ENCODE measurements around the gene BDKRB2.

BDKRB2 gene

GRCh38 chr14:96216627-96217026 lies 12.0 kb downstream of the BDKRB2 start:
- TF ChIP-seq, protein P1, sequence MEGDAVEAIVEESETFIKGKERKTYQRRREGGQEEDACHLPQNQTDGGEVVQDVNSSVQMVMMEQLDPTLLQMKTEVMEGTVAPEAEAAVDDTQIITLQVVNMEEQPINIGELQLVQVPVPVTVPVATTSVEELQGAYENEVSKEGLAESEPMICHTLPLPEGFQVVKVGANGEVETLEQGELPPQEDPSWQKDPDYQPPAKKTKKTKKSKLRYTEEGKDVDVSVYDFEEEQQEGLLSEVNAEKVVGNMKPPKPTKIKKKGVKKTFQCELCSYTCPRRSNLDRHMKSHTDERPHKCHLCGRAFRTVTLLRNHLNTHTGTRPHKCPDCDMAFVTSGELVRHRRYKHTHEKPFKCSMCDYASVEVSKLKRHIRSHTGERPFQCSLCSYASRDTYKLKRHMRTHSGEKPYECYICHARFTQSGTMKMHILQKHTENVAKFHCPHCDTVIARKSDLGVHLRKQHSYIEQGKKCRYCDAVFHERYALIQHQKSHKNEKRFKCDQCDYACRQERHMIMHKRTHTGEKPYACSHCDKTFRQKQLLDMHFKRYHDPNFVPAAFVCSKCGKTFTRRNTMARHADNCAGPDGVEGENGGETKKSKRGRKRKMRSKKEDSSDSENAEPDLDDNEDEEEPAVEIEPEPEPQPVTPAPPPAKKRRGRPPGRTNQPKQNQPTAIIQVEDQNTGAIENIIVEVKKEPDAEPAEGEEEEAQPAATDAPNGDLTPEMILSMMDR (IDR thresholded peaks at IDR 0.05; ENCODE audit: borderline replicate concordance, control extremely low read depth, extremely low read depth, insufficient read depth, missing control alignments) = no peak
- DNase-seq (ENCODE audit: low spot score) = no peak
- in situ Hi-C loops (cut with MboI; ENCODE audit: low sequenced_read_pairs, unreplicated experiment) = no loop called here

- in situ Hi-C loops (cut with MboI; ENCODE audit: low sequenced_read_pairs, unreplicated experiment) = no loop called here
- TF ChIP-seq, protein P1 (IDR thresholded peaks at IDR 0.05; ENCODE audit: borderline replicate concordance, control extremely low read depth, extremely low read depth, insufficient read depth, missing control alignments) = no peak
- DNase-seq (ENCODE audit: low spot score) = no peak
Measured at GRCh38 chr14:96217376-96217913, 12.8 kb downstream of the BDKRB2 start.

- in situ Hi-C loops (cut with MboI; ENCODE audit: low sequenced_read_pairs, unreplicated experiment) = no loop called here
- TF ChIP-seq, protein P1 (IDR thresholded peaks at IDR 0.05; ENCODE audit: borderline replicate concordance, control extremely low read depth, extremely low read depth, insufficient read depth, missing control alignments) = no peak
- no peak for DNase-seq (ENCODE audit: low spot score)
Measured at GRCh38 chr14:96221109-96221650, 16.5 kb downstream of the BDKRB2 start.

GRCh38 chr14:96221841-96222240 lies 17.2 kb downstream of the BDKRB2 start:
- DNase-seq (ENCODE audit: low spot score) = no peak
- TF ChIP-seq, protein P1 (IDR thresholded peaks at IDR 0.05; ENCODE audit: borderline replicate concordance, control extremely low read depth, extremely low read depth, insufficient read depth, missing control alignments) = no peak
- in situ Hi-C loops (cut with MboI; ENCODE audit: low sequenced_read_pairs, unreplicated experiment) = no loop called here

DNA sequence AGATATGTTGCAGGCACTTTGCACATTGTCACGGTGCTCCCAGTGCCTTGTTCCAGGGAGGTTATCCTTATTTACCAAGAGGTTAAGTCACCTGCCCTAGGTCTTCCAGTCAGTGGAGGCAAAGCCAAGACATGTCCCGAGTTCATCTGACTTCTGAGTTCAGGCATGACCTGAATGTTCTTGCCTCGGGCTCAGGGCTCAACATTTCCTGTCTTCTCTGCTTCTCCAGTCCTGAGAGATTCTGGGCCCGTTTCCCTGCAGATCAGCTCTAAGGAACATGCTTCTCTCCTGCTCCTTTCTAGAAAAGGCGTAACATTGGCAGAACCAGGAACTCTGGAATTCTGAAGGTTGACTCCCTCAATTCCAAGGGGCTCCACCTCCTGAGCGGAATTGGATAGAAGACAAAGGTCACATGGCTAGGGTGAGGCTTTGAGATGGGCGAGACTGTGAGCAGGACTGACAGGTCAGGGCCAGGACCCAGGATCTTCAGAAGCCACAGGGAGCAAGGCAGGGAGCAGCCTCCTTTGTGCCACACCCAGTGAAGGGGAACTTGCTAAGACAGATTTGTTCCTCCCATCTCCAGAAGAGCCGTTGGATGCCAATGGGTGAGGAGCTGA lies 19.9 kb downstream of the BDKRB2 start:
- TF ChIP-seq, protein P1 (IDR thresholded peaks at IDR 0.05; ENCODE audit: borderline replicate concordance, control extremely low read depth, extremely low read depth, insufficient read depth, missing control alignments) = no peak
- in situ Hi-C loops (cut with MboI; ENCODE audit: low sequenced_read_pairs, unreplicated experiment) = no loop called here
- no peak for DNase-seq (ENCODE audit: low spot score)

- DNase-seq (ENCODE audit: low spot score) = no peak
- TF ChIP-seq, protein P1 (IDR thresholded peaks at IDR 0.05; ENCODE audit: borderline replicate concordance, control extremely low read depth, extremely low read depth, insufficient read depth, missing control alignments) = no peak
- in situ Hi-C loops (cut with MboI; ENCODE audit: low sequenced_read_pairs, unreplicated experiment) = no loop called here
Measured at GRCh38 chr14:96225213-96225612, 20.6 kb downstream of the BDKRB2 start.
